HepG2 (cell line): ENCODE measurements around the gene MLYCD. TPM values are rescaled to one million over a fixed set of nuclear protein-coding genes. Genes with fewer than 3 reads are reported as not detected.

Experiments used
- ASH2L ChIP-seq: fragments of 300-600, 200-600 bp; sonication (generic); IDR thresholded peaks from 2 replicates; pipeline ENCODE4 v1.7.0; 2017; ENCODE audit warnings: low read depth, mild to moderate bottlenecking, moderate library complexity, mixed read lengths, low read length; ENCODE audit not compliant: insufficient read length
- HMG20B ChIP-seq: conservative IDR thresholded peaks from 2 replicates; pipeline ENCODE4 v1.6.1; 2016; ENCODE audit warnings: missing genetic modification reagents, missing compliant biosample characterization
- KLF12 ChIP-seq: sonication (generic); formaldehyde crosslinking; IDR thresholded peaks from 2 replicates; pipeline ENCODE4 v1.4.0; 2020; ENCODE audit warnings: missing genetic modification reagents, borderline replicate concordance
- MAX ChIP-seq: IDR thresholded peaks from 2 replicates; pipeline ENCODE4 v1.6.1; 2012; ENCODE audit warnings: inconsistent platforms
- MTA3 ChIP-seq: sonication (generic); formaldehyde crosslinking; IDR thresholded peaks from 2 replicates; pipeline ENCODE4 v1.4.0; 2020; ENCODE audit warnings: missing genetic modification reagents
- RERE ChIP-seq: IDR thresholded peaks from 2 replicates; pipeline ENCODE4 v1.6.1; 2016; ENCODE audit warnings: low read depth, missing genetic modification reagents, missing compliant biosample characterization
- SKI ChIP-seq: fragments of 450-650 bp; IDR thresholded peaks from one replicate; pipeline ENCODE4 v1.6.1; 2018; ENCODE audit warnings: mild to moderate bottlenecking; ENCODE audit not compliant: partially characterized antibody
- SNRNP70 ChIP-seq: fragments of 200-400 bp; formaldehyde crosslinking; IDR thresholded peaks from 2 replicates; pipeline ENCODE4 v1.6.1; 2017; ENCODE audit warnings: mild to moderate bottlenecking, low read depth, low read length, moderate library complexity
- STAT5B ChIP-seq: sonication (generic); formaldehyde crosslinking; IDR thresholded peaks from 2 replicates; pipeline ENCODE4 v1.4.0; 2020; ENCODE audit warnings: missing genetic modification reagents
- ZBTB21 ChIP-seq: sonication (generic); formaldehyde crosslinking; IDR thresholded peaks from 2 replicates; pipeline ENCODE4 v1.4.0; 2020; ENCODE audit warnings: missing genetic modification reagents
- ZC3H13 ChIP-seq: sonication (generic); formaldehyde crosslinking; IDR thresholded peaks from 2 replicates; pipeline ENCODE4 v1.8.1; 2023; ENCODE audit warnings: mild to moderate bottlenecking, missing genetic modification reagents, moderate library complexity
- ZMYM4 ChIP-seq: sonication (generic); formaldehyde crosslinking; IDR thresholded peaks from 2 replicates; pipeline ENCODE4 v1.8.1; 2023; ENCODE audit warnings: mild to moderate bottlenecking, missing genetic modification reagents
- ZNF280D ChIP-seq: sonication (generic); formaldehyde crosslinking; IDR thresholded peaks from 2 replicates; pipeline ENCODE4 v1.5.1; 2020; ENCODE audit warnings: mild to moderate bottlenecking, missing genetic modification reagents
- ZNF646 ChIP-seq: sonication (generic); formaldehyde crosslinking; IDR thresholded peaks from 2 replicates; pipeline ENCODE4 v1.9.0; 2021; ENCODE audit warnings: mild to moderate bottlenecking, missing genetic modification reagents
- polyA plus RNA-seq, 8 experiments: library from polyadenylated mRNA; depleted of rRNA in 3 of 8; stranded (reverse) in 7 of 8; unstranded in 1 of 8; fragments of >200 nt; fragmentation: Illumina TruSeq in 4 of 8; extraction: Trizol in 4 of 8; gene quantifications; 2 replicates each; pipeline versions ENCODE4 v1.2.1 to v1.2.3, GENCODE V29; 2011 to 2016; ENCODE audit warnings: low read depth in 4 of 8, missing spikeins in 1 of 8, mixed read lengths in 1 of 8; ENCODE audit not compliant: insufficient read depth in 1 of 8
- total RNA-seq, 5 experiments: library from RNA; depleted of rRNA; stranded (reverse); fragments of >200 nt; fragmentation: Illumina TruSeq; extraction: Trizol; gene quantifications; 2 replicates each; pipeline ENCODE4 v1.2.3, GENCODE V29; 2016; ENCODE audit warnings: low read depth in 1 of 5

The MLYCD gene
- total and polyA plus RNA-seq, 2 of the 13 experiments (the other 11 are each of a cell fraction or from before 2014, with no cell fraction given): 1.8 to 4.0 TPM

GRCh38 chr16:83942815-83943515 is 44.0 kb downstream of the MLYCD start (continued):
- TF ChIP-seq ZNF646 (CRISPR knock-in tag) (no peak; the same call in 1 of the 2 replicates), SNRNP70 (no peak), SKI (peak; percentile 100), STAT5B (peak; percentile 94), MTA3 (CRISPR knock-in tag) (no peak), ZNF280D (CRISPR knock-in tag) (peak; percentile 86; the same call in 1 of the 2 replicates), ZMYM4 (CRISPR knock-in tag) (peak; percentile 85), MAX (peak; percentile 85), KLF12 (CRISPR knock-in tag) (peak; percentile 91; the same call in 1 of the 2 replicates), HMG20B (CRISPR knock-in tag) (peak; percentile 96), ASH2L (peak; percentile 52), RERE (peak; percentile 99), ZC3H13 (CRISPR knock-in tag) (peak; percentile 96), ZBTB21 (CRISPR knock-in tag) (peak; percentile 69; the same call in 1 of the 2 replicates)
